Esophagus mucosa (tissue), 1 donor: Measurements from ENCODE around the gene EOGT. TPM values are rescaled to one million over a fixed set of nuclear protein-coding genes. Genes with fewer than 3 reads are reported as not detected.

Source experiments
- ATAC-seq: fragments of 200-7000 bp; cut with Tn5 transposase; one replicate; pipeline ENCODE4 v1.9.1; 2020
- total RNA-seq: library from RNA; stranded (reverse); gene quantifications from one replicate; pipeline ENCODE4 v1.2.4, GENCODE V29; 2023
- donor health status: DM: yes; HTN: yes; CAD: no.

The EOGT gene
- total RNA-seq, 1 donor from 2014 or later: 19.6 TPM

DNA sequence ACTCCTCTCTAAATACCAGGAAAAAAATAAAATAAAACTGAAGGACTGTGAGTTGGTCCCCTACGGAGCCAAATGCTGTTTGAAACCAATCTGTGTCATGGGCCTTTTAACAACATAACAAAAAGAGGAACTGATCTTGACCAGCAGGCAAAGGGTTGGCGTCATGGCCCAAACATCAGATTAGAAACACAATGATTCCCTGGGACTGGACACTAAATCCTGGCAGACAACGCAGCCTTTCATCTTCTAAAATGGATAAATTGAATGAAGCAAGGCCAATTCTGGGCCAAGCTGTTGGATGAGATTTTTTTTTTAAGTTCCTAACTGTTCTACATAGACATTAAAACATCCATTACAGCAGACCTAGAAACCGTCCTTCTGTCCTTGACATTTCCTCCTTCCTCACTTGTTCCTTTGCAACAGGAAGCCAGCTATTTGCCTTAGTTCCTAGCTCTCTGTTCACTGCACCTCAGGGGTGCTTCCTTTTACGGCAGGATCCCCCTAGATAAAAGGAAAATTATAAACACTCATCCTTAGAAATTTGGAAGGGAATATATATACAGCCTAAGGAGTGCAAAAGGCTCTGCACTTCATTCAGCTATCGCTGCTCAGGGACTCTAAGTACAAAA, 59.6 kb downstream of the EOGT start:
- no peak for ATAC-seq

GRCh38 chr3:68945225-68945624, 68.3 kb downstream of the EOGT start:
- no peak for ATAC-seq

GRCh38 chr3:68943753-68944500, 69.6 kb downstream of the EOGT start:
- ATAC-seq: no peak

GRCh38 chr3:68941055-68941454, 72.4 kb downstream of the EOGT start:
- ATAC-seq: no peak

- ATAC-seq: no peak
Observed at GRCh38 chr3:68936856-68937255, 76.6 kb downstream of the EOGT start.

GRCh38 chr3:68935778-68936177, 77.7 kb downstream of the EOGT start:
- ATAC-seq: no peak

- no peak for ATAC-seq
Observed at GRCh38 chr3:68931406-68932149, 81.9 kb downstream of the EOGT start.

Other genes starting within 250 kb of the EOGT start
- gene TAFA4, start 81.1 kb downstream of the EOGT start, total RNA-seq: not detected
- 16.0 TPM for gene TMF1, start 38.6 kb upstream of the EOGT start, total RNA-seq
- gene UBA3, start 66.7 kb upstream of the EOGT start, total RNA-seq: 47.8 TPM
- gene ARL6IP5, start 71.3 kb upstream of the EOGT start, total RNA-seq: 36.4 TPM
- not detected for gene LMOD3, start 108.9 kb upstream of the EOGT start, total RNA-seq